ENCODE results near the gene C2orf76.

C2orf76 gene

GRCh38 chr2:119308793-119309330, 57.8 kb downstream of the C2orf76 start:
- no peaks in the 10 kb centered on the region for H3K9me3 ChIP-seq (ENCODE audit: control insufficient read depth, low read length)
- no peaks in the 10 kb centered on the region for H3K27me3 ChIP-seq (replicated peaks; ENCODE audit: control insufficient read depth, insufficient read depth, low read length)
- no peak for DNase-seq (ENCODE audit: low read depth)
- H3K36me3 ChIP-seq (ENCODE audit: control insufficient read depth, insufficient read depth, low read length, severe bottlenecking): no peaks in the 10 kb centered on the region
- H3K9ac ChIP-seq (ENCODE audit: low read length): no peak overlapping the region
- H3K4me1 ChIP-seq (ENCODE audit: control insufficient read depth, insufficient read depth, low read length): peaks cover 3% of the 10 kb centered on the region
- H3K4me3 ChIP-seq (ENCODE audit: low read length): no peak overlapping the region

GRCh38 chr2:119307419-119308140, 59.1 kb downstream of the C2orf76 start:
- peaks cover 3% of the 10 kb centered on the region for H3K4me1 ChIP-seq (ENCODE audit: control insufficient read depth, insufficient read depth, low read length)
- H3K27me3 ChIP-seq (replicated peaks; ENCODE audit: control insufficient read depth, insufficient read depth, low read length): no peaks in the 10 kb centered on the region
- no peak overlapping the region for H3K9ac ChIP-seq (ENCODE audit: low read length)
- H3K9me3 ChIP-seq (ENCODE audit: control insufficient read depth, low read length): no peaks in the 10 kb centered on the region
- no peak for DNase-seq (ENCODE audit: low read depth)
- no peak overlapping the region for H3K4me3 ChIP-seq (ENCODE audit: low read length)
- H3K36me3 ChIP-seq (ENCODE audit: control insufficient read depth, insufficient read depth, low read length, severe bottlenecking): no peaks in the 10 kb centered on the region

GRCh38 chr2:119306196-119306590, 60.4 kb downstream of the C2orf76 start:
- no peaks in the 10 kb centered on the region for H3K9me3 ChIP-seq (ENCODE audit: control insufficient read depth, low read length)
- peak overlapping the region; percentile 51 for H3K4me3 ChIP-seq (ENCODE audit: low read length)
- no peak for DNase-seq (ENCODE audit: low read depth)
- H3K36me3 ChIP-seq (ENCODE audit: control insufficient read depth, insufficient read depth, low read length, severe bottlenecking): no peaks in the 10 kb centered on the region
- H3K4me1 ChIP-seq (ENCODE audit: control insufficient read depth, insufficient read depth, low read length): no peaks in the 10 kb centered on the region
- no peaks in the 10 kb centered on the region for H3K27me3 ChIP-seq (replicated peaks; ENCODE audit: control insufficient read depth, insufficient read depth, low read length)
- H3K9ac ChIP-seq (ENCODE audit: low read length): no peak overlapping the region

GRCh38 chr2:119305497-119306195, 61.0 kb downstream of the C2orf76 start:
- no peaks in the 10 kb centered on the region for H3K9me3 ChIP-seq (ENCODE audit: control insufficient read depth, low read length)
- H3K4me1 ChIP-seq (ENCODE audit: control insufficient read depth, insufficient read depth, low read length): no peaks in the 10 kb centered on the region
- no peak for DNase-seq (ENCODE audit: low read depth)
- H3K27me3 ChIP-seq (replicated peaks; ENCODE audit: control insufficient read depth, insufficient read depth, low read length): no peaks in the 10 kb centered on the region
- H3K9ac ChIP-seq (ENCODE audit: low read length): no peak overlapping the region
- H3K4me3 ChIP-seq (ENCODE audit: low read length): no peak overlapping the region
- H3K36me3 ChIP-seq (ENCODE audit: control insufficient read depth, insufficient read depth, low read length, severe bottlenecking): no peaks in the 10 kb centered on the region

GRCh38 chr2:119304847-119305246, 61.8 kb downstream of the C2orf76 start:
- no peak for DNase-seq (ENCODE audit: low read depth)
- Histone ChIP-seq H3K9ac (ENCODE audit: low read length) (no peak overlapping the region), H3K36me3 (ENCODE audit: control insufficient read depth, insufficient read depth, low read length, severe bottlenecking) (no peaks in the 10 kb centered on the region), H3K27me3 (replicated peaks; ENCODE audit: control insufficient read depth, insufficient read depth, low read length) (no peaks in the 10 kb centered on the region), H3K9me3 (ENCODE audit: control insufficient read depth, low read length) (no peaks in the 10 kb centered on the region), H3K4me3 (ENCODE audit: low read length) (no peak overlapping the region), H3K4me1 (ENCODE audit: control insufficient read depth, insufficient read depth, low read length) (no peaks in the 10 kb centered on the region)

- H3K4me3 ChIP-seq (ENCODE audit: low read length): no peak overlapping the region
- no peaks in the 10 kb centered on the region for H3K9me3 ChIP-seq (ENCODE audit: control insufficient read depth, low read length)
- H3K36me3 ChIP-seq (ENCODE audit: control insufficient read depth, insufficient read depth, low read length, severe bottlenecking): no peaks in the 10 kb centered on the region
- H3K4me1 ChIP-seq (ENCODE audit: control insufficient read depth, insufficient read depth, low read length): peaks cover 6% of the 10 kb centered on the region
- H3K9ac ChIP-seq (ENCODE audit: low read length): no peak overlapping the region
- no peaks in the 10 kb centered on the region for H3K27me3 ChIP-seq (replicated peaks; ENCODE audit: control insufficient read depth, insufficient read depth, low read length)
- DNase-seq (ENCODE audit: low read depth): peak; percentile 6
These were observed 65.2 kb downstream of the C2orf76 start for GRCh38 chr2:119301413-119301812.

GRCh38 chr2:119295688-119296375, 70.8 kb downstream of the C2orf76 start:
- Histone ChIP-seq H3K27me3 (replicated peaks; ENCODE audit: control insufficient read depth, insufficient read depth, low read length) (no peaks in the 10 kb centered on the region), H3K9me3 (ENCODE audit: control insufficient read depth, low read length) (no peaks in the 10 kb centered on the region), H3K4me3 (ENCODE audit: low read length) (no peak overlapping the region), H3K9ac (ENCODE audit: low read length) (no peak overlapping the region), H3K36me3 (ENCODE audit: control insufficient read depth, insufficient read depth, low read length, severe bottlenecking) (no peaks in the 10 kb centered on the region), H3K4me1 (ENCODE audit: control insufficient read depth, insufficient read depth, low read length) (peaks cover 6% of the 10 kb centered on the region)
- no peak for DNase-seq (ENCODE audit: low read depth)

GRCh38 chr2:119294671-119295070, 72.0 kb downstream of the C2orf76 start:
- DNase-seq (ENCODE audit: low read depth): no peak
- H3K9ac ChIP-seq (ENCODE audit: low read length): no peak overlapping the region
- no peak overlapping the region for H3K4me3 ChIP-seq (ENCODE audit: low read length)
- H3K36me3 ChIP-seq (ENCODE audit: control insufficient read depth, insufficient read depth, low read length, severe bottlenecking): no peaks in the 10 kb centered on the region
- H3K4me1 ChIP-seq (ENCODE audit: control insufficient read depth, insufficient read depth, low read length): peaks cover 13% of the 10 kb centered on the region
- no peaks in the 10 kb centered on the region for H3K9me3 ChIP-seq (ENCODE audit: control insufficient read depth, low read length)
- no peaks in the 10 kb centered on the region for H3K27me3 ChIP-seq (replicated peaks; ENCODE audit: control insufficient read depth, insufficient read depth, low read length)

- H3K27me3 ChIP-seq (replicated peaks; ENCODE audit: control insufficient read depth, insufficient read depth, low read length): no peaks in the 10 kb centered on the region
- H3K9me3 ChIP-seq (ENCODE audit: control insufficient read depth, low read length): no peaks in the 10 kb centered on the region
- H3K4me1 ChIP-seq (ENCODE audit: control insufficient read depth, insufficient read depth, low read length): peaks cover 19% of the 10 kb centered on the region
- H3K36me3 ChIP-seq (ENCODE audit: control insufficient read depth, insufficient read depth, low read length, severe bottlenecking): no peaks in the 10 kb centered on the region
- H3K4me3 ChIP-seq (ENCODE audit: low read length): no peak overlapping the region
- H3K9ac ChIP-seq (ENCODE audit: low read length): no peak overlapping the region
- DNase-seq (ENCODE audit: low read depth): no peak
These were observed 72.7 kb downstream of the C2orf76 start for GRCh38 chr2:119293900-119294299.

- Histone ChIP-seq H3K9ac (ENCODE audit: low read length) (no peak overlapping the region), H3K27me3 (replicated peaks; ENCODE audit: control insufficient read depth, insufficient read depth, low read length) (no peaks in the 10 kb centered on the region), H3K4me3 (ENCODE audit: low read length) (no peak overlapping the region), H3K4me1 (ENCODE audit: control insufficient read depth, insufficient read depth, low read length) (peaks cover 17% of the 10 kb centered on the region), H3K36me3 (ENCODE audit: control insufficient read depth, insufficient read depth, low read length, severe bottlenecking) (no peaks in the 10 kb centered on the region), H3K9me3 (ENCODE audit: control insufficient read depth, low read length) (no peaks in the 10 kb centered on the region)
- DNase-seq (ENCODE audit: low read depth): no peak
These were observed 73.4 kb downstream of the C2orf76 start for GRCh38 chr2:119293254-119293653.

GRCh38 chr2:119292226-119292625, 74.4 kb downstream of the C2orf76 start:
- H3K9ac ChIP-seq (ENCODE audit: low read length): no peak overlapping the region
- H3K9me3 ChIP-seq (ENCODE audit: control insufficient read depth, low read length): no peaks in the 10 kb centered on the region
- peak; percentile 79 for DNase-seq (ENCODE audit: low read depth)
- no peak overlapping the region for H3K4me3 ChIP-seq (ENCODE audit: low read length)
- H3K36me3 ChIP-seq (ENCODE audit: control insufficient read depth, insufficient read depth, low read length, severe bottlenecking): no peaks in the 10 kb centered on the region
- no peaks in the 10 kb centered on the region for H3K27me3 ChIP-seq (replicated peaks; ENCODE audit: control insufficient read depth, insufficient read depth, low read length)
- peaks cover 17% of the 10 kb centered on the region for H3K4me1 ChIP-seq (ENCODE audit: control insufficient read depth, insufficient read depth, low read length)

Data from adipocyte (in vitro differentiated cells).